Posterior vena cava (tissue), 2 donors: ENCODE results near the gene SLC30A3. TPM values are rescaled to one million over a fixed set of nuclear protein-coding genes. Genes with fewer than 3 reads are reported as not detected.

Experiments used
- DNase-seq: peaks from one replicate; pipeline ENCODE4 v3.0.0-alpha.2; 2020; ENCODE audit warnings: low spot score
- intact Hi-C, 2 donors: fragments of 100-400 bp; cut with DNase I; formaldehyde crosslinking; loops; one replicate each; pipeline versions ENCODE4 v1.14.1 to v1.14.2; 2022 to 2023
- total RNA-seq, 2 donors: library from RNA; stranded (reverse); fragmentation: NEBNext Ultra II Directional; extraction: Animal tissue kit (Norgen Biotek cat#: 25700); gene quantifications; one replicate each; pipeline ENCODE4 v1.2.1, GENCODE V29; 2021
- donor health status: DM: yes; HTN: yes; CAD: no.
- donor health status: DM: yes; HTN: yes; CAD: no.

SLC30A3 gene
- total RNA-seq, 2 donors from 2014 or later: 0.24 to 1.4 TPM

- DNase-seq: peak; percentile 46
These were observed 46.3 kb downstream of the SLC30A3 start for GRCh38 chr2:27216416-27217137.

GRCh38 chr2:27214941-27215340 is 47.9 kb downstream of the SLC30A3 start:
- intact Hi-C loops: no loop called here
- DNase-seq: no peak

More at GRCh38 chr2:27216416-27217137, 46.3 kb downstream of the SLC30A3 start:
- intact Hi-C loops: no loop called here

- DNase-seq: no peak
- intact Hi-C loops: no loop called here
These were observed 50.0 kb downstream of the SLC30A3 start for GRCh38 chr2:27212626-27213471.

GRCh38 chr2:27211943-27212625 is 50.8 kb downstream of the SLC30A3 start, which contains the start of the genes ATRAID and SLC5A6:
TSS of gene ATRAID (plus strand) at chr2:27212041. CDS start at chr2:27212369, 328 bp downstream.
TSS of gene SLC5A6 (minus strand) at chr2:27212268. CDS start at chr2:27207650, 4,618 bp downstream.
- intact Hi-C loops: no loop called here
- DNase-seq: peak; percentile 96

GRCh38 chr2:27211241-27211942 is 51.5 kb downstream of the SLC30A3 start:
- peak; percentile 58 for DNase-seq
- intact Hi-C loops: no loop called here

GRCh38 chr2:27209621-27210401 is 53.0 kb downstream of the SLC30A3 start:
- DNase-seq: peak; percentile 57
- intact Hi-C loops: loop anchor here in 1 of 2 donors (5.0 kb wide), 1 partner anchor 108 kb away; no protein-coding TSS in a partner anchor

GRCh38 chr2:27208486-27209050 is 54.3 kb downstream of the SLC30A3 start:
- DNase-seq: no peak

GRCh38 chr2:27206346-27206745 is 56.5 kb downstream of the SLC30A3 start:
- DNase-seq: no peak
- intact Hi-C loops: loop anchor here in 1 of 2 donors (5.0 kb wide), 1 partner anchor 104 kb away; no protein-coding TSS in a partner anchor

More at GRCh38 chr2:27208486-27209050, 54.3 kb downstream of the SLC30A3 start:
- intact Hi-C loops: loop anchor here in 1 of 2 donors (5.0 kb wide), 1 partner anchor 106 kb away; no protein-coding TSS in a partner anchor

GRCh38 chr2:27205206-27205605 is 57.6 kb downstream of the SLC30A3 start:
- no peak for DNase-seq
- intact Hi-C loops: loop anchor here in 1 of 2 donors (5.0 kb wide), 1 partner anchor 103 kb away; no protein-coding TSS in a partner anchor

GRCh38 chr2:27204566-27204965 is 58.3 kb downstream of the SLC30A3 start:
- intact Hi-C loops: loop anchor here in 1 of 2 donors (5.0 kb wide), 1 partner anchor 107 kb away; no protein-coding TSS in a partner anchor
- DNase-seq: no peak

- no peak for DNase-seq
- intact Hi-C loops: loop anchor here in 1 of 2 donors (5.0 kb wide), 1 partner anchor 106 kb away; no protein-coding TSS in a partner anchor
These were observed 59.1 kb downstream of the SLC30A3 start for GRCh38 chr2:27203741-27204140.

Other genes with a start within 250 kb of the SLC30A3 start
- 10 to 100 TPM; 68.0 to 69.8 TPM for gene TMEM214, start 230.1 kb downstream of the SLC30A3 start, total RNA-seq
- gene AGBL5, start 211.4 kb downstream of the SLC30A3 start, total RNA-seq: 10 to 100 TPM; 20.0 to 22.9 TPM
- gene OST4, start 191.4 kb downstream of the SLC30A3 start, total RNA-seq: 100 to 1,000 TPM; 222 to 314 TPM
- gene EMILIN1, start 184.4 kb downstream of the SLC30A3 start, total RNA-seq: 100 to 1,000 TPM; 178 to 323 TPM
- 1 to 10 TPM; 5.7 to 7.8 TPM for gene KHK, start 176.3 kb downstream of the SLC30A3 start, total RNA-seq
- 10 to 100 TPM; 25.8 to 27.8 TPM for gene CGREF1, start 143.9 kb downstream of the SLC30A3 start, total RNA-seq
- under 1 TPM; 0.37 to 0.48 TPM for gene ABHD1, start 139.2 kb downstream of the SLC30A3 start, total RNA-seq
- gene PREB, start 128.4 kb downstream of the SLC30A3 start, total RNA-seq: 10 to 100 TPM; 90.7 to 92.3 TPM
- not detected for gene PRR30, start 123.6 kb downstream of the SLC30A3 start, total RNA-seq
- 10 to 100 TPM in 1 of 2 donors, 1 to 10 TPM in 1; 5.0 to 10.7 TPM for gene TCF23, start 114.0 kb downstream of the SLC30A3 start, total RNA-seq
- 100 to 1,000 TPM in 1 of 2 donors, 10 to 100 TPM in 1; 76.1 to 116 TPM for gene ATRAID, start 51.0 kb downstream of the SLC30A3 start, total RNA-seq
- 10 to 100 TPM; 15.3 to 16.8 TPM for gene SLC5A6, start 50.8 kb downstream of the SLC30A3 start, total RNA-seq
- gene CAD, start 45.7 kb downstream of the SLC30A3 start, total RNA-seq: 10 to 100 TPM; 20.1 to 27.4 TPM
- 1 to 10 TPM in 1 of 2 donors, under 1 TPM in 1; 0.19 to 1.0 TPM for gene DNAJC5G, start 12.4 kb upstream of the SLC30A3 start, total RNA-seq
- under 1 TPM; 0.32 to 0.52 TPM for gene TRIM54, start 19.4 kb upstream of the SLC30A3 start, total RNA-seq
- 1 to 10 TPM in 1 of 2 donors, under 1 TPM in 1; 0.95 to 1.2 TPM for gene UCN, start 45.4 kb upstream of the SLC30A3 start, total RNA-seq
- gene MPV17, start 60.0 kb upstream of the SLC30A3 start, total RNA-seq: 10 to 100 TPM; 59.3 to 69.0 TPM
- 10 to 100 TPM; 36.9 to 41.3 TPM for gene GTF3C2, start 93.7 kb upstream of the SLC30A3 start, total RNA-seq
- 10 to 100 TPM; 30.1 to 36.2 TPM for gene EIF2B4, start 107.3 kb upstream of the SLC30A3 start, total RNA-seq
- gene SNX17, start 107.6 kb upstream of the SLC30A3 start, total RNA-seq: 10 to 100 TPM; 76.4 to 85.3 TPM
- gene ZNF513, start 117.7 kb upstream of the SLC30A3 start, total RNA-seq: 10 to 100 TPM; 15.6 to 15.7 TPM
- gene PPM1G, start 146.5 kb upstream of the SLC30A3 start, total RNA-seq: 10 to 100 TPM; 38.8 to 41.6 TPM
- gene NRBP1, start 165.6 kb upstream of the SLC30A3 start, total RNA-seq: 10 to 100 TPM; 72.9 to 88.1 TPM
- gene KRTCAP3, start 179.3 kb upstream of the SLC30A3 start, total RNA-seq: 1 to 10 TPM in 1 of 2 donors, under 1 TPM in 1; 0.46 to 1.4 TPM
- 10 to 100 TPM; 15.8 to 23.4 TPM for gene IFT172, start 226.7 kb upstream of the SLC30A3 start, total RNA-seq
- 10 to 100 TPM; 11.7 to 22.1 TPM for gene FNDC4, start 232.2 kb upstream of the SLC30A3 start, total RNA-seq
- 1 to 10 TPM in 1 of 2 donors, under 1 TPM in 1; 0.65 to 2.9 TPM for gene GCKR, start 233.8 kb upstream of the SLC30A3 start, total RNA-seq